ENCODE data around the gene MAST3. TPM values are rescaled to one million over a fixed set of nuclear protein-coding genes. Genes with fewer than 3 reads are reported as not detected.

The MAST3 gene
- total RNA-seq, 1 experiment from 2014 or later, result 14.2 TPM

- no peak for TF ChIP-seq REST (IDR thresholded peaks at IDR 0.05; ENCODE audit: low read depth)
- TF ChIP-seq SIN3A (IDR thresholded peaks at IDR 0.05; ENCODE audit: low read depth), result no peak
- no peak for TF ChIP-seq SP1 (IDR thresholded peaks at IDR 0.05; ENCODE audit: low read depth)
- TF ChIP-seq ZFX (IDR thresholded peaks at IDR 0.05), result no peak
- no peak for TF ChIP-seq SRF (IDR thresholded peaks at IDR 0.05; ENCODE audit: low read depth)
- no peak for TF ChIP-seq CEBPB (IDR thresholded peaks at IDR 0.05; ENCODE audit: low read depth)
- TF ChIP-seq JUND (IDR thresholded peaks at IDR 0.05), result no peak
- TF ChIP-seq POLR2A (IDR thresholded peaks at IDR 0.05; ENCODE audit: borderline replicate concordance, extremely low read depth, insufficient read depth, insufficient read length), result no peak
- TF ChIP-seq FOSL1 (IDR thresholded peaks at IDR 0.05; ENCODE audit: low read depth), result no peak
- no peak for TF ChIP-seq YY1 (IDR thresholded peaks at IDR 0.05; ENCODE audit: extremely low read depth, insufficient replicate concordance, low read depth, low read length)
Measured at GRCh38 chr19:18167011-18167410, 69.4 kb downstream of the MAST3 start (continued).

- peaks cover 11 to 25% of the 10 kb centered on the region in 2 experiments; a peak in 3 of 4 replicates for H3K36me3 ChIP-seq (ENCODE audit: control insufficient read depth in 1 of 2, insufficient read depth in 2 of 2, low read length in 2 of 2)
- no peak overlapping the region for H2AFZ ChIP-seq (ENCODE audit: low read depth, low read length, poor library complexity, severe bottlenecking)
- H3K27me3 ChIP-seq (ENCODE audit: insufficient read depth, low read length), result no peaks in the 10 kb centered on the region
- ATAC-seq, result peak; percentile 91
- H3K27ac ChIP-seq (ENCODE audit: low read depth, low read length), result no peak overlapping the region
- no peak for DNase-seq (ENCODE audit: low read depth, low spot score)
- no peaks in the 10 kb centered on the region for H4K20me1 ChIP-seq (ENCODE audit: insufficient read depth)
- H3K4me1 ChIP-seq (ENCODE audit: control insufficient read depth in 1 of 2, insufficient read depth in 2 of 2, low read length in 2 of 2), result peaks cover 0 to 2% of the 10 kb centered on the region in 2 experiments; a peak in 2 of 4 replicates
- ChIA-PET CTCF (interaction anchor here (0.8 to 2.0 kb wide), 4 partner anchors 16 to 160 kb away, joined by 3 to 24 read pairs (median 5); partner anchors contain the start of genes MPV17L2 and PIK3R2), RAD21 (ENCODE audit: low non-redundant PET in 1 of 2, low total read pairs in 2 of 2, uncharacterized antibody in 2 of 2, unreplicated experiment in 2 of 2) (interaction anchor here (0.6 to 1.3 kb wide), 3 partner anchors 13 to 55 kb away, joined by 3 to 8 read pairs (median 4); no protein-coding TSS in a partner anchor), POLR2A (no interaction called here)
- intact Hi-C loops (cut with micrococcal nuclease), result loop anchor here (1.0 kb wide), 1 partner anchor 55 kb away; no protein-coding TSS in a partner anchor
- no peak overlapping the region for H3K4me2 ChIP-seq (ENCODE audit: low read length)
- no peaks in the 10 kb centered on the region for H3K79me2 ChIP-seq (ENCODE audit: insufficient read depth, low read length)
- H3K9me3 ChIP-seq (ENCODE audit: control insufficient read depth in 1 of 2, insufficient read depth in 1 of 2, low read depth in 1 of 2, low read length in 2 of 2), result no peaks in the 10 kb centered on the region
- H3K9ac ChIP-seq (ENCODE audit: low read length), result no peak overlapping the region
- no TSS peak for BruUV-seq (replicated peaks)
- H3K9me2 ChIP-seq (ENCODE audit: insufficient read depth), result no peaks in the 10 kb centered on the region
- H3K4me3 ChIP-seq (replicated peaks in 1 of 2; ENCODE audit: low read depth in 1 of 2, low read length in 2 of 2), result no peak overlapping the region
- TF ChIP-seq EZH2phosphoT487 (IDR thresholded peaks at IDR 0.05; ENCODE audit: borderline replicate concordance) (no peak), CTCF (IDR thresholded peaks at IDR 0.05 in 2 of 3, conservative IDR thresholded peaks at IDR 0.05 in 1 of 3; ENCODE audit: borderline replicate concordance in 1 of 3, insufficient read depth in 1 of 3, low read depth in 2 of 3, low read length in 2 of 3) (peak; percentile 58 to 82 (median 75)), JUND (IDR thresholded peaks at IDR 0.05) (no peak), SRF (IDR thresholded peaks at IDR 0.05; ENCODE audit: low read depth) (no peak), RAD21 (IDR thresholded peaks at IDR 0.05; ENCODE audit: low read depth) (peak; percentile 75)
Measured at GRCh38 chr19:18167975-18168645, 70.5 kb downstream of the MAST3 start.

Data from HCT116 (cell line).